Lower leg skin (tissue), 4 donors: ENCODE data around the gene PNPLA3. TPM values are rescaled to one million over a fixed set of nuclear protein-coding genes. Genes with fewer than 3 reads are reported as not detected.

Experiments
- DNase-seq, 2 donors: peaks; one replicate each; pipeline ENCODE4 v3.0.0-alpha.2; 2019; ENCODE audit warnings: low spot score in 2 of 2
- H3K4me3 ChIP-seq: fragments of 200-600 bp; sonication (generic); 2 replicates; pipeline ENCODE4 v1.5.1; 2017; ENCODE audit warnings: mild to moderate bottlenecking, low read depth; ENCODE audit not compliant: poor library complexity, severe bottlenecking
- POLR2A ChIP-seq, 2 donors: fragments of 450-650 bp; IDR thresholded peaks; one replicate each; pipeline ENCODE4 v1.6.1; 2016 to 2017; ENCODE audit warnings: antibody characterized with exemption in 2 of 2, mild to moderate bottlenecking in 1 of 2, moderate library complexity in 1 of 2
- WGBS, 2 donors: methylation state at CpG; one replicate each; pipeline ENCODE4 v1.1.5; 2018; 5-methylcytosine and 5-hydroxymethylcytosine counted together
- intact Hi-C: fragments of 100-400 bp; cut with DNase I; formaldehyde crosslinking; loops from one replicate; pipeline ENCODE4 v1.15.0; 2023; ENCODE audit warnings: low total_unique reads
- total RNA-seq, 4 donors: library from RNA; depleted of rRNA; stranded (reverse); fragments of >200 nt; gene quantifications; one replicate each; pipeline ENCODE4 v1.1.0, GENCODE V29; 2016
- TF ChIP-seq, protein P1 (sequence below), 3 donors: fragments of 450-650 bp; IDR thresholded peaks; one replicate each; pipeline ENCODE4 v1.5.1; 2016; ENCODE audit warnings: antibody characterized with exemption in 3 of 3, mild to moderate bottlenecking in 3 of 3, moderate library complexity in 2 of 3

PNPLA3 gene
- total RNA-seq, 4 donors from 2014 or later, result 14.0 to 22.9 (median 20.4) TPM

DNA sequence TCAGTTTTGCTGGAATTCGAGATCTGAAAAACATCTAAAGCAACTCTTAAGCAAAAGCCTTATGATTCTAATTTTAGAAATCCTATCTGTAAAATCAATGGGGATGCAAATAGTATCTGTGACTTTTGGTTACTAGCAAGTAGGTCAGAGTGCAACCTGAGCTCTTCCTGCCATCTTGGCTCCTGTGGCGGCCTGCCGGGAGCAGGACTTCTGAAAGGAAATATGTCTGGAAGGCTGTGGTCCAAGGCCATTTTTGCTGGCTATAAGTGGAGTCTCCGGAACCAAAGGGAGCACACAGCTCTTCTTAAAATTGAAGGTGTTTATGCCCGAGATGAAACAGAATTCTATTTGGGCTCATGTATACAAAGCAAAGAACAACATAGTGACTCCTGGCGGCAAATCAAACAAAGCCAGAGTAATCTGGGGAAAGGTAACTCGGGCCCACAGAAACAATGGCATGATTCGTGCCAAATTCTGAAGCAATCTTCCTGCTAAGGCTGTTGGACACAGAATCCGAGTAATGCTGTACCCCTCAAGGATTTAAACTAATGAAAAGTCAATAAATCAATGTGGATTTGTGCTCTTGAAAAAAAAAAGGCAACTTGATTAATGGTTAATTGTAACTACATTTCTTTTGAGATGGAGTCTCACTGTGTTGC is 33.3 kb downstream of the PNPLA3 start:
- H3K4me3 ChIP-seq, result no peak overlapping the region
- DNase-seq, result no peak
- intact Hi-C loops, result no loop called here
- TF ChIP-seq POLR2A (IDR thresholded peaks at IDR 0.05), result no peak
- TF ChIP-seq, protein P1, sequence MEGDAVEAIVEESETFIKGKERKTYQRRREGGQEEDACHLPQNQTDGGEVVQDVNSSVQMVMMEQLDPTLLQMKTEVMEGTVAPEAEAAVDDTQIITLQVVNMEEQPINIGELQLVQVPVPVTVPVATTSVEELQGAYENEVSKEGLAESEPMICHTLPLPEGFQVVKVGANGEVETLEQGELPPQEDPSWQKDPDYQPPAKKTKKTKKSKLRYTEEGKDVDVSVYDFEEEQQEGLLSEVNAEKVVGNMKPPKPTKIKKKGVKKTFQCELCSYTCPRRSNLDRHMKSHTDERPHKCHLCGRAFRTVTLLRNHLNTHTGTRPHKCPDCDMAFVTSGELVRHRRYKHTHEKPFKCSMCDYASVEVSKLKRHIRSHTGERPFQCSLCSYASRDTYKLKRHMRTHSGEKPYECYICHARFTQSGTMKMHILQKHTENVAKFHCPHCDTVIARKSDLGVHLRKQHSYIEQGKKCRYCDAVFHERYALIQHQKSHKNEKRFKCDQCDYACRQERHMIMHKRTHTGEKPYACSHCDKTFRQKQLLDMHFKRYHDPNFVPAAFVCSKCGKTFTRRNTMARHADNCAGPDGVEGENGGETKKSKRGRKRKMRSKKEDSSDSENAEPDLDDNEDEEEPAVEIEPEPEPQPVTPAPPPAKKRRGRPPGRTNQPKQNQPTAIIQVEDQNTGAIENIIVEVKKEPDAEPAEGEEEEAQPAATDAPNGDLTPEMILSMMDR (IDR thresholded peaks at IDR 0.05), result no peak
- WGBS, 2 donors, result 68 to 74% methylated on average over 9 of the region's 9 CpGs

DNA sequence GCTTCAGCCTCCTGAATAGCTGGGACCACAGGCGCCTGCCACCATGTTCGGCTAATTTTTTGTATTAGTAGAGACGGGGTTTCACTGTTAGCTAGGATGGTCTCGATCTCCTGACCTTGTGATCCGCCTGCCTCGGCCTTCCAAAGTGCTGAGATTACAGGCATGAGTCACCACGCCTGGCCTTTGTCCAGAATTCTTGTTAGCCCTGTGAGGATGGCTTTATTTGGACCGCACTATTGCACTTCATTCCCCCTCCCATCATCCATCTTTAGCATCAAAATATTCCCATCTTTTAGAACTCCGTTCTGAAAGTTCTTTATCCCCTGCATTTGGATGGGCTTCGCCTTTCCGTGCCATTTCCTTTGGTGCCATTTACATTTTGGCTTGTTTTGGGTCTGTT is 34.3 kb downstream of the PNPLA3 start:
- intact Hi-C loops, result no loop called here
- 83 to 87% methylated on average over 11 of the region's 11 CpGs for WGBS, 2 donors
- H3K4me3 ChIP-seq, result no peak overlapping the region
- no peak for DNase-seq
- no peak for TF ChIP-seq POLR2A (IDR thresholded peaks at IDR 0.05)
- TF ChIP-seq, protein P1 (IDR thresholded peaks at IDR 0.05), result no peak

DNA sequence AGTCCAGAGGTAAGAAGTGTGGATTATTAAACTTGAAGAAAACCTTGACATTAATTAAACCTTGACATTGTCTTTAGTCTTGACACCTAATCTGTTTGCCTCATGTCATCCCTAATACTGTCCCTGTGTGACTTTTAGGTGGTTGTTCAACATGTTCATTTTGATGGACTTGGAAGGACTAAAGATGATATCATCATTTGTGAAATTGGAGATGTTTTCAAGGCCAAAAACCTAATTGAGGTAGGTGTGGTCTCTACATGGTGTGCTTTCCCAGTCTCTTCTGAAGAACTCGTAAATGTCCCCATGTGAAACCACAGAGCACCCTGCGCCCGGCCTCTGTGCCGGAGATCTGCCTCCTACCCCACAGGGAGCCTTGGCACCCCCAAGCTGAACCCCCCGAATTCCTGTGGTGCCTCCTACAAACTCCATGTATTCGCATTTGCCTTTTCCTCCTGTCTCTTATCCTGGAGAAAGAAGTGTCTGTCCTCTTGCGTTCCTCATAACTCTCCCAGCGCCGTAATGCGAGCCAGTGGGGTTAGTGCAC is 40.8 kb downstream of the PNPLA3 start:
- intact Hi-C loops, result no loop called here
- TF ChIP-seq, protein P1 (IDR thresholded peaks at IDR 0.05), result no peak
- no peak for TF ChIP-seq POLR2A (IDR thresholded peaks at IDR 0.05)
- DNase-seq, result no peak
- H3K4me3 ChIP-seq, result no peak overlapping the region
- 90 to 91% methylated on average over 10 of the region's 10 CpGs for WGBS, 2 donors

DNA sequence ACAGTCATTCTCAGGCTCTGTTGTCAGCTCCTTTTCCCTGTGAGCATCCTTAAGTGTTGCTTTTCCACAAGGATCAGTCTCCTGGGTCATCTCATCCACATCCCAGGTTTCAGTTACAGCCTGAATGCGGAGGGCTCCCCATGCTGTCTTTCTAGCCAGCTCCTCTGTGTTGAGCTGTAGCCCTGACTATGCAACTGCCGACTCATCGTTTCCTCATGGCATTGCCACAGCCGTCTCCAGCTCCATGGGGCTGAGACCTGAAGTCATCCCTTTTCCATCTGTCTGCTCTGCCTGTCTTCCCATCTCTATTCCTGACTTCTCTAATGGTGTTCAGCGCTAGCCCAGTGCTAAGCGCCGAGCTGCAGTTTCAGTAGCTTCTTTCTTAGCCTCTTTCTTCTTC is 43.5 kb downstream of the PNPLA3 start:
- TF ChIP-seq, protein P1 (IDR thresholded peaks at IDR 0.05), result no peak
- TF ChIP-seq POLR2A (IDR thresholded peaks at IDR 0.05), result no peak
- WGBS, 2 donors, result 93 to 94% methylated on average over 7 of the region's 7 CpGs
- intact Hi-C loops, result no loop called here
- DNase-seq, result no peak
- H3K4me3 ChIP-seq, result no peak overlapping the region

DNA sequence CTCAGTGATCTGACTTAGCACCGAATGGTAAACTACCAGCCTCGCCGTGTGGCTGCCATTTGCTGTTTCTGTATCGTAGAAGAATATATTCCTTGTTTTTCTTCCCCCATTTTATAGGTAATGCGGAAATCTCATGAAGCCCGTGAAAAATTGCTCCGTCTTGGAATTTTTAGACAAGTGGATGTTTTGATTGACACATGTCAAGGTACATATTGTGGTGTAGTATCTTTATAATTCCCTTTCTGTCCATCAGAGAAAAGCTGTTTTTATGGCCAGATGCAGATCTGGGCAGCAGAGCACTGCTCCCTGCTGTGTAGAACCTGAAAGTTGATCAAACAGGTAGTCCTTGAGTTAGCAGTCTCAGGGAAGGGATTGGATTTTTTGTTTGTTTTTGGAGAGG is 45.0 kb downstream of the PNPLA3 start:
- 94 to 95% methylated on average over 7 of the region's 7 CpGs for WGBS, 2 donors
- intact Hi-C loops, result no loop called here
- H3K4me3 ChIP-seq, result no peak overlapping the region
- no peak for DNase-seq
- TF ChIP-seq POLR2A (IDR thresholded peaks at IDR 0.05), result no peak
- TF ChIP-seq, protein P1 (IDR thresholded peaks at IDR 0.05), result no peak
